Fibroblast of skin of left biceps (primary cell): ENCODE measurements around the gene ZNF563.
"Not testable (repeated sequence)": the region's sequence is repeated elsewhere in the genome, so short reads cannot be mapped to it uniquely, and the experiment has no call there.

Source experiments
- DNase-seq, 2 experiments: peaks; one replicate each; pipeline ENCODE4 v3.0.0-alpha.2; 2013; ENCODE audit warnings: low read depth in 2 of 2

ZNF563 gene

DNA sequence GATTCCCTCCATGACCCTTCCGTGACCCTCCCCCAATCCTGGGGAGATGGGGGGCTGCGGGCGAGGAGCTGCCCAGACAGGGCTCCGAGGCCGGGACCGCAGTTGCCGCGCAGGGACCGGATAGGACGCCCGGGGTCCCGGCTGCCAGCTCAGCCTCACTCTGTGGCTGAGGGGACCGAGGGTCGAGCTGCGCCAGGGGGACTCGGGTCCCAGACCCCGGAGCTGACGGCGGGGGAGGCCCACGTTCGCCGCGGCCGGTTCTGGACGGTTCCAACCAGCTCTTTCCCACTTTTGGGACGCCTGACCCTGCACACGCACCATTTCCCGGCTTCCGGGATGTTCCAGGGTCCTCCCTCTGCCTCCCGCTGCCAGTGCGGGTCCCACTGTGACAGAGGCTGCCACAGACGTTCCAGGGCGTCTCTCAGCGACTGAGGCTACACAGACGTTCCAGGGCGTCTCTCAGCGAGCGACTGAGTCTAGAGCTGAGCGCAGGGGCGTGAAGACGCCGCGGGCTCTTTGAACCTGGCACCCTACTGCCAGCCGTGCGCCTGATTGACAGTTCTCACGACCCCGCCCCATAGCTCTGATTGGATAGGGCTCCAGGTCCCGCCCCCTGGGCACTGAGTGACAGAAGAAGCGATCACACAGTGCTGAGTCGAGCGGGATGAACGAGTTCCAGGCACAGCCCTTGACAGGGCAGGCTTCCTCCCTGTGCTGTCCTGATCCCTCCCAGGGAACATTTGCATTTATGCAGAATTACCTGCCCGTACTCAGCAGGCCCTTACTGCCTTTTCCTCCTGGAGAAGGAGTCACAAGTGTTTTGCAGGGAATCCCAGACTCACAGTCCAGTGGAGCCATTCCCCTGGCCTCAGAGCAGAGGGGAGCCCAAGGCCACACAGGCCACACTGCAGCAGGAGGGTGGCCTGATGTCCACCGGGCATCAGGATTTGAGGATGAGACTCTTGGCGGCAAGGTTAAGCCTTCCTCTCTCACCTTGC lies at the start of gene ZNF563:
Gene ZNF563 (minus strand): TSS at position 472 of the 998 bp plus-strand sequence. CDS start 151 bp downstream, at position 321.
- peak; percentile 71 to 75 for DNase-seq

DNA sequence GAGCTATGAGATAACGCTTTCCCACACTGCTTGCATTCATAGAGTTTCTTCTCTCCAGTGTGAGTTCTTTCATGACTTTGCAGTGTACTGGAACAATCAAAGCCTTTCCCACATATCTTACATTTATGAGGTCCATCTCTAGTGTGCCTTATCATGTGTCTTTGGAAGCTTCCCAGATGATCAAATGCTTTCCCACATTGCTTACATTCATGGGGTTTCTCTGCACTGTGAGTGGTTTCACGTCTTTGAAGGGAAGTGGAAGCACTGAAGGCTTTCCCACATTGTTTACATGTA lies 47.0 kb upstream of the ZNF563 start:
- DNase-seq, result no peak

DNA sequence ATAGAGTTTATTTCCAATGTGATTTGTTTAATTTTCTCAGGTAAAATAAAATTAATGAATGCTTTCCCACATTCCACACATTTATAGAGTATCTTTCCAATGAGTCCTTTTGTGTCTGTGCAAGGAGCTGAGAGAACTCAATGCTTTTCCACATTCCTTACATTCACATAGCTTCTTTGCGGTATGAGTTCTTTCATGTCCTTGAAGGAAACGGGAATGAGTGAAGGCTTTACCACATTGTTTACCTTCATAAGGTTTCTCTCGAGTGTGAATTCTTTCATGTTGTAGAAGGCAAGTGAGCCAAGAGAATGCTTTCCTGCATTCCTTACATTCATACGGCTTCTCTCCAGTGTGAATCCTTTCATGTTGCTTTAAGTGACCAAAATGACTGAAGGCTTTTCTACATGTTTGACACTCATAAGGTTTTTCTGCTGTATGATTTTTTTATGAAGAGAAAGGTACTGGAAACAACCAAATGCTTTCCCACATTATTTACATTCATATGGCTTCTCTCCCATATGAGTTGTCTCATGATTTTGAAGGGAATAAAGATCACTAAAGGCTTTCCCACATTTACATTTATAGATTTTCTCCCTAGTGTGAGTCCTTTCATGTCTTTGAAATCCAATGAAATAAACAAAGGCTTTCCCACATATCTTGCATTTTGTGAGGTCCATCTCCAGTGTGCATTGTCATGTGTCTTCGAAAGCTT lies 46.5 kb upstream of the ZNF563 start:
- no peak for DNase-seq

DNA sequence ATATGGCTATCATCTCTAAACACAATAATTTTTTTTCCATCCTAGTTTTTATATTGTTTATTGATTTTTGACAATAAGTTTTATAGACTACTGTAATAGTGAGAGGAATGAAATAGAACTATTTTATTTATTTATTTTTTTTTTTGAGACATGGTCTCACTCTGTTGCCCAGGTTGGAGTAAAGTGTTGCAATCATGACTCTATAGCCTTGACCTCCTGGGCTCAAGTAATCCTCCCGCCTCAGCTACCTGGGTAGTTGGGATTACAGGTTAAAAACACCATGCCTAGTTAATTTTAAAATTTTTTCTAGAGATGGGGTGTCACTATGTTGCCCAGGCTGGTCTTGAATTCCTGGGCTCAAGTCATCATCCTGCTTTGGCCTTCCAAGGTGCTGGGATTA lies 40.6 kb upstream of the ZNF563 start:
- DNase-seq, result no peak

DNA sequence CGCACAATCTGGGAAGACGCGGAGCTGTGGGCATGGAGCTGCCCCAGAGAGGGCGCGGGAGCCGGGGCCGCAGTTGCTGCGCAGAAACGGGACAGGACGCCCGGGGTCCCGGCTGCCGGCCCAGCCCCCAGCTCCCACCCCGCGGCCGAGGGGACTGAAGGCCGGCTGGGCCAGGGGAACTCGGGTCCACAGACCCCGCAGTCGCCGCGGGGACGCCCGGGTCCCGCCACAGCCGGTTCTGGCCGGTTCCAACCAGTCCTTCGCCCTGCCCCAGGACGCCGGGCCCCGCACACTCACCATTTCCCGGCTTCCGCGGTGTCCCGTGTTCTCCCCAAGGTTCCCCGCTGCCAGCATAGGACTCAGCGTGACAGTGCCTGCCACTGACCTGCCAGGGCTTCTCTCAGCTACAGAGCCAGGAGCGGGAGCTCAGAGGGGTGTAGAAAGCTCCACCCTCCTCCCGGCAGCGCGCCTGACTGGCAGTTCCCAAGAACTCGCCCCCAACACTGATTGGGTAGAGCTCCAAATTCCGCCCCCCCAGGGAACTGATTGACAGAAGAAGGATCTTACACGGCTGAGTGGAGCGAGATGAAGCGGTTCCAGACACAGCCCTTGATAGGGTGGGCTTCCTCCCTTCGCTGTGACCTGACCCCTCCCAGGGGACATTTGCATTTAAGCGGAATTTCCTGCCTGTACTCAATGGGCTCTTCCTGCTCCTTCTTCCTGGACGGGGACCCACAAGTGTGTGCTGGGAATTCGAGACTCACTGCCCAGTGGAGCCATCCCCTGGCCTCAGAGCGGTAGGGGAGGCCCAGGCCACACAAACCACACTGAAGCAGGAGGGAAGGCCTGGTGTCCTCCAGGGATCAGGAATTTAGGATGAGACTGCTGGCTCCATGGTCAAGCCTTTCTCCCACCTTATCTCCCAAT lies 32.1 kb upstream of the ZNF563 start, which contains the start of gene ZNF442:
Gene ZNF442 (minus strand): TSS at position 448 of the 927 bp plus-strand sequence. CDS start 2,052 bp downstream, outside the sequence.
- DNase-seq, result peak; percentile 82 to 83

DNA sequence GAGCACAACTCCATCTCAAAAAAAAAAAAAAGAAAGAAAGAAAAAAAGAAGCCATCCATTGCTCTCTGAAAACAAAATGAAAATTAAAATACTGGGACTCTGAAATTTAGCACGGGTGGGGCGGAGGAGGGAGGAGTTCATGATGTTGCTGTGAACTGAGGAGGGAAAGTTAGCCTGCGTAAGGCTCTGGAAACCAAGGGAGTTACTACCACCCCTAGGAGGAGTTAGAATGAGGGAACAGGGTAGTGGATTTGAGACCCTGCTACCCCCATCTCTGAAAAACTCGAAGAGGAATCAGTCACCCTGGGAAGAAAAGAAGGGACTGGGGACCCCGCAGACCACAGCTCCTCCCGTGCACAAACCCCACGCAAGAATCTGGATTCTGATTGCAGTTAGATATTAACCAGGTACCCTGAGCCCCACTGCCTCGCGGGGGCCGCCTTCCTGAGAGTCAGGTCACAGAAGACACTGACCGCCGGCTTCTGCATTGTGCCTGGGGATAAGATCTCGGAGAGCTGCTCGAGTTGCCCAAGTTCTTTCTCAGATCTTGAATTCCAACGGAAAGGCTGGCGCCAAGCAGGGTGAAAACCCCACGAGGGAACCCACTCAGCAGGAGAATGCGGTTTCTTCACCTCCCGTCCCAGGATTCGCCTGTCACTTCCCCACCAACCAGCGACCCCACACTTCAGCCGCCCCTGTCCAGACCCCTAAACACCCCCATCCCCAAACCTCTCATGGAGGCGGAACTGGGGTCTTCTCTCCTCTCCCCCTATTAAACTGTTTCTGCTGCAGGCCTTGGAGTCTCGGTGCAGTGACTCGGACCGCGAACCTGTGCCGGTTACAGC lies 31.2 kb upstream of the ZNF563 start:
- no peak for DNase-seq

DNA sequence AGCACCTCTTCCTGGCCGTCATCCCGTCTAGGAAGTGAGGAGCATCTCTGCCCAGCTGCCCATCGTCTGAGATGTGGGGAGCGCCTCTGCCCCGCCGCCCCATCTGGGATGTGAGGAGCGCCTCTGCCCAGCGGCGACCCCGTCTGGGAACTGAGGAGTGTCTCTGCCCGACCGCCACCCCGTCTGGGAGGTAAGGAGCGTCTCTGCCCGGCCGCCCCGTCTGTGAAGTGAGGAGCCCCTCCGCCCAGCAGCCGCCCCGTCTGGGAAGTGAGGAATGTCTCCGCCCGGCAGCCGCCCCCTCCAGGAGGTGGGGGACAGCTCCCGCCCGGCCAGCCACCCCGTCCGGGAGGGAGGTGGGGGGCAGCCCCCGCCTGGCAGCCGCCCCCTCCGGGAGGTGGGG lies 28.8 kb upstream of the ZNF563 start:
- DNase-seq, result not testable (repeated sequence)

DNA sequence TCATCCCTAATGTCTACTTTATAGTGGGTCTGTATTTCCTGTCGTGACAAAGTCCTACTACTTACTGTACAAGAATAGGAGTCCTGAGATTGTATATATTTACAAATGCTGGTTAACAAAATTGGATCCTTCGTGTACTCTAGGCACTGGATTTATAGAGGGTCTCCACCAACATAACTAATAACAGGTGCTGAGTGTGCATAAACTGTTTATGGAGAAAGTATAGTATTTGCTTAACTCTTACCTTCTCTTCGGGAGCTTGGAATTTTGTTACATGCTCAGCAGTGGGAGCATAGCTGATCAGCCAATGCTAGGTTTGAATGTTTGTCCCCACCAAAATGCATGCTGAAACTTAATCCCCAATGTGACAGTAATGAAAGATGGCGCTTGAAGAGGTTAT lies 19.9 kb upstream of the ZNF563 start:
- no peak for DNase-seq

DNA sequence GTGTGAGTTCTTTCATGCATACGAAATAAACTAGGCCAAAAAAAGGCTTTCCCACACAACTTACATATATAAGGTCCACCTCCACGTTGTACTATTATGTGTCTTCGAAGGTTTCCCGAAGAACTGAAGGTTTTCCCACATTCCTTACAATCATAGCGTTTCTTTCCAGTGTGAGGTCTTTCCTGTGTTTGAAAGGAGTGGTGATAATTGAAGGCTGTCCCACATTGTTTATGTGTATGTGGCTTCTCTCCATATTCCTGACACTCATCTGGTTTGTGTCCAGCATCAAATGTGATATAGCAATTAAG lies 17.4 kb upstream of the ZNF563 start:
- no peak for DNase-seq

DNA sequence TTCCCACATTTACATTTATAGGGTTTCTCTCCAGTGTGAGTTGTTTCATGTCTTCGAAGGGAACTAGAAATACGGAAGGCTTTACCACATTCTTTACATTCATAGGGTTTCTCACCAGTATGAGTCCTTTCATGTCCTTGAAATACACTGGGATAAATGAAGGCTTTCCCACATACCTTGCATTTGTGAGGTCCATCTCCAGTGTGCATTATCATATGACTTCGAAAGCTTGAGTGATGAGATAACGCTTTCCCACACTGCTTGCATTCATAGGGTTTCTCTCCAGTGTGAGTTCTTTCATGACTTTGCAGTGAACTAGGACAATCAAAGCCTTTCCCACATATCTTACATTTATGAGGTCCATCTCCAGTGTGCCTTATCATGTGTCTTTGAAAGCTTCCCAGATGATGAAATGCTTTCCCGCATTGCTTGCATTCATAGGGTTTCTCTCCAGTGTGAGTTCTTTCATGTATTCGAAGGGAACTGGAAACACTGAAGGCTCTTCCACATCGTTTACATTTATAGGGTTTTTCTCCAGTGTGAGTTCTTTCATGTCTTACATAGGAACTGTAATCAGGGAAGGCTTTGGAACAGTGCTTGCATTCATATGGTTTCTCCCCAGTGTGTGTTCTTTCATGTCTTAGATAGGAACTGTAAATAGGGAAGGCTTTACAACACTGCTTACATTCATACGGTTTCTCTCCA lies 16.9 kb upstream of the ZNF563 start:
- no peak for DNase-seq

DNA sequence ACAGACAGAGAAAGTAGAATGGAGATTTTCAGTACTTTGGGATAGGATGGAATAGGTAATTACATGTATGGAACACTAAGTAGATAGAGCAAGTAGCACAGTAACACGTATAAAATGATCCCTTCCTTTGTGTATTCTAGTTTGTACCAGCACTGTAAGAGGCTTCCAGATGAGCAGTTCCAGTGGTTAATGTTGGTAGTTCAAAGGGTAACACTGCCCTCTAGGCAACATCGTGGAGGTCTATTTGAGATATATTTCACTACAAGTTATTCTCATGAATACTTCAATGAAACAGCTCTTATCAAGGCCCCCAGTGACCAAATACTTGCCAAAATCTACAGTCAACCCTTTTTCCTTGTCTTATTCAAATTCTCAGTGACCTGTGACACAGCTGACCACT lies 13.5 kb upstream of the ZNF563 start:
- no peak for DNase-seq

DNA sequence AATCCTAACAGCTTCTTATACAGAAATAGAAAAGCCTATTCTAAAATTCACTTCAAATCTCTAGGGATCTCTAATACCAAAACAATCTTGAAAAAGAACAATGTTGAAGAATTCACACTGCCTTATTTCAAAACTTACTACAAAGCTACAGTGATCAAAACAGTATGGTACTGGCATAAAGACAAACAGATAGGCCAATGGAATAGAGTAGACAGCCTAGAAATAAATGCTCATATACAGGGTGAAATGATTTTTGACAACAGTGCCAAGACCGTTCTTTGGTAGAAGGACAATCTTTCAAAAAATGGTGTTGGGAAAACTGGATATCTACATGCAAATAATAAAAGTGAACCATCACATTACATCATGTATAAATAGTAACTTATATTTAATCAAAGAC lies 11.8 kb upstream of the ZNF563 start:
- no peak for DNase-seq

DNA sequence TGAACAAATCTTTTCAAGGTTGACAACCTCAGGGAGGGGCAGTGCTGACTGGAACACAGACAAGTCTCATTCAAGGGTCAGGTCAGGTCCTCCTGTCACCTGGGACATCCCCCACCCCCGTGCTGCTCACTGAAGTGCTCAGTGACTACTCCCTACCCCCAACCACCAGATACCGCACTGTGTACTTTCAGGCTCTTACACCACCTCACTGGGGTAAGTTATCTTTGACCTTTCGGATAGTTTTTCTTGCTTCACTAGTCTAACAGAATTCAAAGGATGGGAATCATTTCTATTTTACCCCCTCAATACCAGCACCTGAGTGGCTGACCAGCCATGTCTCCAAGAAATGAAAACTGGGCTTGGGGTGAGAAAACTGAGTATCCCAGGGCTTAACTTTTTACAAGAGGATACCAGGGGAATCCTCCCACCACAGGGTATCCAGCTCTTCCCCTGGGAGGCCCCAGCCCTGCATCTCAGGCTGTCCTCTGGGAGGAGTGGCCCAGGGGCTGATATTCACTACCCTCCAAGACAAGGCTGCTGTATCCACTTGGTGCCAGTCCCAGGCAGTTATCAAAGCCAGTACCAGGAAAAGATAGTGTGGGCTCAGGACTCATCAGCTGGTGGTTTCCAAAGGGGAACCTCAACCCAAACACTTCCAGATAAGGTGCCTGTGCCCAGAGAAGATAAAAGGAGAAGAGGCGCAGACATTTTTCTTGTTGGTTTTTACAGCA lies 2.1 kb downstream of the ZNF563 start:
- DNase-seq, result no peak

DNA sequence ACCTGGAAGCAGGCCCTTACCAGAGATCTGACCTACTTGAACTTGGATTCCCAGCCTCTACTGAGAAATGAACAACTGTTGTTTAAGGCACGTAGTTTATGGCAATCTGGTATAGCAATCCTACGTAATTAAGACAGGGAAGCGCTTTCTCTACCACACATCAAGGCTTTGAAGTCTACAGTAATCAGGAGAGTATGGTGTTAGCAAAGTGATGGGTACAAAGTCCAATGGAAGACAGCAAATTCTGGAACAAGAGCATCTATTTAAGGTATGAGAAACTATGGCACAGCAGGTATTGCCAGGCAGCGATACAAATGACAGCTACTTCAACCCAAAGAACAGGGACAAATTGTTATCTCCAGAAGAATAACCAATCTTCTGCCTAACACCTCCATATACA lies 3.1 kb downstream of the ZNF563 start:
- DNase-seq, result no peak

DNA sequence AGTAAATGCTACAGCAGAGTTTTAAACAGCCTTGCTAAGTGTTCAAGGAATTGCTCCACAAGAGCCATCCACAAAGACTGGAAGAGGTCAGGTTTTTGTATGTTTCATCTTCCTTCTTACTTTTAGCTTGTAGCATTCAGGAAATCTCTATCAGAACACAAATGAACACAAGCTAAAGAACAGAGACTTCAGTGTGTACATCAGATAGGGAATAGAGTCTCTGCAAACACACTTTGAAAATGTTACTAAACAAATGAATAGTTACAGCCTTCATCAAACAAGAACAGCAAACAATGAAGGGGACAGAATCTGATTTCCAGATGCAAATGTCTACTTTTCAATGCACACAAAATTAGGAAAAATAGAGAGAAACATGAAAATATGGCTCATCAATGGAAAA lies 7.7 kb downstream of the ZNF563 start:
- DNase-seq, result no peak

DNA sequence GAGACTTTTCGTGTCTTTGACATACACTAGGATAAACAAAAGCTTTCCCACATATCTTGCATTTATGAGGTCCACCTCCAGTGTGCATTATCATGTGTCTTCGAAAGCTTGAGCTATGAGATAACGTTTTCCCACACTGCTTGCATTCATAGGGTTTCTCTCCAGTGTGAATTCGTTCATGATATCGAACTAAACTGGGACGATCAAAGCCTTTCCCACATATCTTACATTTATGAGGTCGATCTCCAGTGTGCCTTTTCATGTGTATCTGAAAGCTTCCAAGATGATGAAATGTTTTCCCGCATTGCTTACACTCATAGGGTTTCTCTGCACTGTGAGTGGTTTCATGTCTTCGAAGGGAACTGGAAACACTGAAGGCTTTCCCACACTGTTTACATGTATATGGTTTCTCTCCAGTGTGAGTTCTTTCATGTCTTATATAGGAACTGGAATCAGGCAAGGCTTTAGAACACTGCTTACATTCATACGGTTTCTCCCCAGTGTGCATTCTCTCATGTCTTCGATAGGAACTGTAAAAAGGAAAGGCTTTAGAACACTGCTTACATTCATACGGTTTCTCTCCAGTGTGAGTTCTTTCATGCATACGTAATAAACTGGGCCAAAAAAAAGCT lies 14.5 kb downstream of the ZNF563 start:
- DNase-seq, result no peak

DNA sequence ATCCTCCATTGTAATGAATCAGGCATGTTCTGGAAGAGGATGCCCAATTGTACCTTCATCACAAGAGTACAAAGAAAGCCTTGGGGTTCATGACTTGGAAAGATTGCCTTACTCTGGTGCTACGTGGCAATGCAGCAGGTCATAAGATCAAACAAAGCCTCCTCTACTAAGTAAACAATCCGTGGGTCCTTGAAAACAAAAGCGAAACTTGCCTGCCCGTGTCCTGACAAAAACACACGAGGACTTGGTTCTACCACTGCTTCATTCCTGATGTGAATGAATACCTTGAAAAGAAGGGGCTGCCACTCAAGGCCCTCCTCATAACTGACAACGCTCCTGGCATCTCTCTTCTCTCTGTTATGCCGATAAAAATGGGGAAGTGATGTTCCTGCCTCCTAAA lies 18.9 kb downstream of the ZNF563 start:
- DNase-seq, result no peak

DNA sequence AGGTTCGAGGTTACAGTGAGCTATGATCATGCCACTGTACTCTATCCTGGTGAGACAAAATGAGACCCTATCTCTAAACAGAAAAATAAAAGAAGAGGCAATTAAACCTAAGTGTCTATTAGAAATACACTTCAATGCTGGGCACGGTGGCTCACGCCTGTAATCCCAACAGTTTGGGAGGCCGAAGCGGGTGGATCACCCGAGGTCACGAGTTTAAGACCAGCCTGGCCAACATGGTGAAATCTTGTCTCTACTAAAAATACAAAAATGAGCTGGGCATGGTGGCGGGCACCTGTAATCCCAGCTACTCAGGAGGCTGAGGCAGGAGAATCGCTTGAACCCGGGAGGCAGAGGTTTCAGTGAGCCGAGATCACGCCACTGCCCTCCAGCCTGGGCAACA lies 24.5 kb downstream of the ZNF563 start:
- not testable (repeated sequence) for DNase-seq

DNA sequence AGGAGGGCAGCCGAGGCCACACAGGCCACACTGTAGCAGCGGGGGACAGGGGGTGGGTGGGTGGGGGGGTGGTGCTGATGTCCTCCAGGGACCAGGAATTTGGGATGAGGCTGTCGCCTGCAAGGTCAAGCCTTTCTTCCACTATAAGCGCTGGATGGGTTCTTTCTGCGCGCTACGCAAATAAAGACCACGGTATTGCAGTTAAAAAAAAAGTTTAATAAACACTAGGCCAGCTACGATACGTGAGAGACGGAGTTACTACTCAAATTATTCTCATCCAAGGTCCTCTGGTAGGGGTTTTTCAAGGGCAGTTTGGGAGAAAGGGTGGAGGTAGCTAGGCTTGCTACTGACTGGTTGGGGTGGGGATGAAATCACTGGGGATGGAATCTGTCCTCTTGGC lies 38.2 kb downstream of the ZNF563 start:
- DNase-seq, result no peak
